Measurements from ENCODE around the gene LANCL1.
"Not testable (repeated sequence)": the region's sequence is repeated elsewhere in the genome, so short reads cannot be mapped to it uniquely, and the experiment has no call there.

The LANCL1 gene

GRCh38 chr2:210458395-210458794 lies 18.2 kb downstream of the LANCL1 start:
- DNase-seq: no peak

GRCh38 chr2:210456571-210456970 lies 20.0 kb downstream of the LANCL1 start:
- DNase-seq: no peak

- no peak for DNase-seq
Measured at GRCh38 chr2:210454336-210454735, 22.2 kb downstream of the LANCL1 start.

- no peak for DNase-seq
Measured at GRCh38 chr2:210452194-210452593, 24.4 kb downstream of the LANCL1 start.

GRCh38 chr2:210450942-210451341 lies 25.6 kb downstream of the LANCL1 start:
- not testable (repeated sequence) for DNase-seq

- no peak for DNase-seq
Measured at GRCh38 chr2:210445732-210446131, 30.8 kb downstream of the LANCL1 start.

- DNase-seq: peak; percentile 31
Measured at GRCh38 chr2:210445116-210445707, 31.3 kb downstream of the LANCL1 start.

- no peak for DNase-seq
Measured at GRCh38 chr2:210443527-210443926, 33.0 kb downstream of the LANCL1 start.

DNA sequence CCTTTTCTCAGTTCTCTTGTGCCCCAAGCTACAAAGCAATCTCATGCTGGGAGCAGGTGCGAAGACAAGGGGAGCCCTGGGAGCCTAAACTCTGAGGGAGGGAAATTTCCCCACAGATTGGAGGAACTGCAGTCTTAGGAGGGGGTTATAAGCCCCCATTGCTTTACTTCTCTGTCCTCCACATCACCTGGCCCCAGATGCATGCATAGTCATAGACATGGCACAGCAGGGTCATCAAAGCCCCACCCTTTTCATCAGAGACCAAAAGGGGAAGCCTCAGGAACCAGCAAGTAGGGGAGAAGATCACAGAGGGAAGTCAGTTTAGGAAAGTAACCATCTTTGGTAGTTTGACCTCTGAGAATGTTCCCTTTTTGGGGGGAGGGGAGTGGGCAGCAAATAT lies 33.7 kb downstream of the LANCL1 start:
- DNase-seq: peak; percentile 62

GRCh38 chr2:210442457-210442856 lies 34.1 kb downstream of the LANCL1 start:
- peak; percentile 0 for DNase-seq

- DNase-seq: no peak
Measured at GRCh38 chr2:210440206-210440605, 36.4 kb downstream of the LANCL1 start.

DNA sequence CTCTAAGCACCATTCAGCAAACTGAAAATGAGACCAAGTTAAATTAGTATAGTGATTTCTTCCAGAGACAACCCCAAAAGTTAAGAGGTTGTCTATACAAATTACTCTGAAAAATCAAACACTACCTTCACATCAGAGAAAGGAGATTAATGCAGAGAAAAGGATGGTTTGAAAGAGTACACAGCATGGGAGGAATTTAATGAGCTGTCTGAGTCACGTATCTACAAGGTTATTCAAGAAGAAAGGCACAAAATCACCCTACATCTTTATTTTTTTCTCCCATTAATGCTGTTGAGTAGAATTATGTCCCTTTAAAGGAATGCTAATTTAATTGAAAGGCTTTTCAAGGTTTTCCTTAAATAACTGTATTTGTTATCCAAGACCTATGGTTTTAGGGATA lies 41.1 kb downstream of the LANCL1 start:
- no peak for DNase-seq

DNA sequence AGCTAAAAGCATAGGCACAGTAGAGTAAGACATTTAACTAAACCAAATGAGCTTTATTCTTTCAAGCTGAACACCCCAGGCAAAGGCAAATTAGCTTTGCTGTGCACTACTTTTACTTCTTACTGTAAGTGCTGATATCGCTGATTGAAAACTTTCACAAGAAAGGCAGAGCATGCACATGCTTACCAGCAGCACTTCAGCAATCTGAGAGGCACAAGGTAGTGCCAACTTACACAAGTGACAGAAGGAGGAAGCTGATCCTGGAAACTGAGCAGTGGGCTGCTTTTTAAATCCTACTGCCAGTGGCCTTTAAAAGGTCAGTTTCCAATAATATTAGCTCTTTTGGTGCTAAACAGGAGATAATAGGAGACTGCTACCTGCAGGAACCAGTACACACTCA lies 43.9 kb downstream of the LANCL1 start:
- no peak for DNase-seq

DNA sequence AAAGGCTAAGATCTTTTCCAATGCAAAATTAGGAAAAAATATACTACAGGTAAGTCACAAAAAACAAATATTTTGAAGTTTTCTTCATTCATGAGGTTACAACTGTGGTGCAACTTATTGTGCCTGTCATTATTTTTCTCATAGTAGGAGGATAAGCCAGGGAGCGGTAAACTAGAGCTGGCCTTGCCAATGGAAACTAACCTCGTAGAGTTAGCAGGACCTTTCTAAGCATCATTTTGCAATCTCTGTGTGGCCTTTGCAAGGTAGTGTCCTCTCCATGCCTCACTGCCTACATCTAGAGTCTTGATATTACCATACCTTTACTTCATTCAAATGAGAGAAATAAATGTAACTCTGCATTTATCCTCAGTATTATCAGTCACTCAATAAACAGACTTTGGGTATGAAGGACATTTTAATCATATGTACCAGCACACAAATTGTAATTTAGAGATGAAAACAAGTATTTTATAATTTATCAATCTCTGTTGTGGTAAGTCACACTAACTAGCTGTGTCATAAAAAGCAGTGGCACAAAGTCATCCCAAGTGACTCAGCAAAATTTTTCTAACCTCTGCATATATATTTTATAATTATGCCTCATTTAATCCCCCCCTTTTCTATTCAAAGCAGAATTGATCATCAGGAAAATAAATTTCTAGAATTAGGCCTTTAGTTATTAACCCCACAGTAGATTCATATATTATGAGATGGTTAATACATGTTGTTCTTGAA lies 47.0 kb downstream of the LANCL1 start:
- no peak for DNase-seq

DNA sequence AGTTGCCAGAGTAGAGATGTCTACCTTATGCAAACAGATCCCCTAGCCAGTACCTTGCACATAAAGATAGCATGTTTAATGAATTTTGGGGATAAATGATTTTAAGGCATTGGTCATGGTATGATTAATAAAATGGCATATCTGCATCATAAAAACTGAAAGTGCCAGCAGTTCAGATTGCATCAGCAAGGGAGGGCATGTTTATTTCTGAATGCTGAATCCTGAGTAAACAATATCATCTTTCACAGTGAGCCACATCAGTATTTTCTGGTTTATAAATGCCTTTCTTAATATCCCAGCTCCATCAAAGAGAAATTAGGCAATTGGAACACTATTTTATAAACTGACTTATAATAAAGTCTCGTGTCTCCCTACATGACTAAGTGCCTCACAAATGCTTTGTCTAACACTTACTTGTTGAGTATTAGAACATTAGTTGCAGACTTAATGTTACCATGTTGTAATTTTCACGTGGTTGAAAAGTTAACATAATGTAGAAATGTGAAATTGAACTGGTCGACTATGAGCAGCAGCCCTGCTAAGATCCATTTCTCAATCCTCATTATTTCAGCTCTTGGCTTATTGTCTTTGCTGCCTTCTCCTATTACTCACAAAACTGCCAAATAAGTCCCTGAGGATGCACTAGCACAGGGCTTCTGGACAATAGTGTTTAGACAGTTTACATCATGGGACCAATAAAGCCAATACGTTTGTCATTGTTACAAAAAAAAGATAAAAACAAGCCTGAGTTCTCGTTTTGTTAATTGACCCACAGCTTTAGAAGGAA lies 48.0 kb downstream of the LANCL1 start:
- no peak for DNase-seq

GRCh38 chr2:210427309-210427708 lies 49.2 kb downstream of the LANCL1 start:
- not testable (repeated sequence) for DNase-seq

GRCh38 chr2:210422366-210422765 lies 54.2 kb downstream of the LANCL1 start:
- no peak for DNase-seq

GRCh38 chr2:210421916-210422315 lies 54.6 kb downstream of the LANCL1 start:
- peak; percentile 17 for DNase-seq

DNA sequence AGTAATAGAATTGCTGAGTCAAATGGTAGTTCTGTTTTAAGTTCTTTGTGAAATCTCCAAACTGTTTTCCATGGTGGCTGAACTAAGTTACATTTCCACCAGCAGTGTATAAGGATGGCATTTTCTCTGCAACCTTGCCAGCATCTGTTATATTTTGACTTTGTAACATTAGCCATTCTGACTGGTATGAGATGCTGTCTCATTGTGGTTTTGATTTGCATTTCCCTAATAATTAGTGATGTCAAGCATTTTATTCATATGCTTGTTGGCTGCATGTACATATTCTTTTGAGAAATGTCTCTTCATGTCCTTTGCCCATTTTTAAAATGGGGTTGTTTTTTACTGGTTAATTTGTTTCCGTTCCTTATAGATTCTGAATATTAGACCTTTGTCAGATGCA lies 63.9 kb downstream of the LANCL1 start:
- no peak for DNase-seq

DNA sequence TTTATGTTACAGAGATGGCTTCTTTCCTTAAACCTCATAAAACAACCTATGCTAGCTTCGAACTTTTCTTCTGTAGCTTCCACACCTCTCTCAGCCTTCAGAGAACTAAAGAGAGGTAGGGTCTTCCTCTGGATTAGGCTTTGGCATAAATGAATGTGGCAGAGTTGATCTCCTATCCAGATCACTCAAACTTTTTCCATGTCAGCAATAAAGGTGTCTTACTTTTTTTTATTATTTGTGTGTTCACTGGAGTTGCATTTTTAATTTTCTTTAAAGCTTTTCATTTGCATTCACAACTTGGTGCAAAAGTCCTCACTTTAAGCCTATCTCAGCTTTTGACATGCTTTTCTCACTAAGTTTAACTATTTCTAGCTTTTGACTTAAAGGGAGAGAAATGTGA lies 66.0 kb downstream of the LANCL1 start:
- DNase-seq: no peak

DNA sequence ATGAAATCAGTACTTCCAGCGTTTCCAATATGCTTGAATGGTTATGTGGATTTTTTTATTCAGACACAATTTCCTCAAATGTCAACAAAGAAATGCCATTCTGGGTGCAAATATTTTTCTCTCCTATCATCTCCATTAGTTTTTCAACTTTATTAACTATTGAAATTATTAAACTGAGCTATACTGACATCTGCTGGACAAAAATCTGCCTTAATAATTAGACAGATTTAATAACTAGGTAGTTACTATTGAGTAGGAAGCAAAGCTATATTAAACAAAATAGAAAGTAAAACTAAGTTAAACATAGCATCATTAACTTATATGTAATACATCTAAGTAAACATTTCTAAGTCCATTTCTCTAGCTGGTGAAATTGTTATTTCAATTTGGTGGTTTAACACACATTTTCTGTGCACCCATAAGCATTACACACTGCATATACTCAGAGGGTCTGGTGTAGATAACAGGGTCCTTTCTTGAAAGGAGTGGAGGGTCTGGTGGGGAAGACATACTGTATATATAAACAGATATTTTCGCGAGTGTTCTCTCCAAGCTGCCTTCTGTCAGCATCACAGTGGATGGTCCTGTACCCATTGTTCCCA lies 77.0 kb downstream of the LANCL1 start:
- no peak for DNase-seq

GRCh38 chr2:210392469-210392881 lies 84.1 kb downstream of the LANCL1 start:
- no peak for DNase-seq

DNA sequence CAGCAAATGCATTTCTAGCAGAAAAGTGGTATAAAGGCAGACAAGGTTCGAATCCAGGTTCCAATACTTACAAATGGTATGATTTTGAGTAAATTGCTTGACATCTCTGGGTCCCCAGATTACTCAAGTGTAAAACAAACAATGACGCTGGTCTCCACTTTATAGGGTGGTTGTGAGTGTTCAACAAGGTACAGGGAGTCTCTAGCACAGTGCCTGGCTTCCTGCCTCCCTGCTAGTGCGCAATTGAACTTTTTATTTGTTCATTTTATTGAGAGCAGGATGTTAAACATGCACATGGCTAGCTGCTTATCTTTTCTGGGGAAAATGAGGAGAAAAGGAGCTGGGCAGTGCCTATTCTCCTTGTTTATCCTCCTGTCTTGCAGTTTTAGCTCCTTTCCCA lies 86.7 kb downstream of the LANCL1 start:
- no peak for DNase-seq

DNA sequence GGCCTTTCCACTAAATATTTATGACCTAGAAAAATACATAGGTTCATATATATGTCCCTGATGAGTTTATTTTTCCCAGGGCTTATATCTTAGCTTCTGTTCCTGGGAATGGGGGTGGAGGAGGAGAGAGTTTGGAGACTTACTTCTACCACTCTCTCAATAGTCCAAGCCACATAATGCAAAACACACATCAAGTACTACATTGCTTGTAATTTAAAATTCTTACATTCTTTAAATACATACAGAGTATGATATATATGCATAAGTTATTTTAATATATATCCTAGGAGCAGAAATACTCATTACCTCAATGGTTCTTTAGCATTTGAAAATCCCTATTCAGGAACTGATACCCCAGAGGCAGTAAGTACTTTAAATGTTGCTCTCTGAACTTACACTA lies 88.4 kb downstream of the LANCL1 start:
- DNase-seq: no peak

All from MV-4-11 (cell line).